ENCODE measurements around the gene PRR14.

DNA sequence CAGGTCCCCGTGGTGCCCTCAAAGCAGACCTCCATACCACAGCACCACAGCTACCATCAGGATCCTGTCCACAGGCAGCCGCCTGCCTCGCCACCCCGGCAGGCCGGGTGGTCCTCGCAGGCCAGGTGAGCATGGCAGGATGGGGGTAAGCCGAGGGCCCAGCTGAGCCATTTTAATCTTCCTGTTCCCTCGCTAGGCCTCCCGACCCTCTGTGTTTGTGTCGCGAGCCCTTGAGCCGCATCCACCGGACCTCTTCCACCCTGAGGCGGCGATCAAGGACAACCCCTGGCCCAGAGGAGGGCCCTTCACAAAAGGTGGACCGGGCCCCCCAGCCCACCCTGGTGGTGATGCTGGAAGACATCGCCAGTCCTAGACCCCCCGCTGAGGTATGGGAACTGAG, 2.0 kb downstream of the PRR14 start:
- TF ChIP-seq POLR2A (IDR thresholded peaks at IDR 0.05) = no peak
- TF ChIP-seq, protein P1, sequence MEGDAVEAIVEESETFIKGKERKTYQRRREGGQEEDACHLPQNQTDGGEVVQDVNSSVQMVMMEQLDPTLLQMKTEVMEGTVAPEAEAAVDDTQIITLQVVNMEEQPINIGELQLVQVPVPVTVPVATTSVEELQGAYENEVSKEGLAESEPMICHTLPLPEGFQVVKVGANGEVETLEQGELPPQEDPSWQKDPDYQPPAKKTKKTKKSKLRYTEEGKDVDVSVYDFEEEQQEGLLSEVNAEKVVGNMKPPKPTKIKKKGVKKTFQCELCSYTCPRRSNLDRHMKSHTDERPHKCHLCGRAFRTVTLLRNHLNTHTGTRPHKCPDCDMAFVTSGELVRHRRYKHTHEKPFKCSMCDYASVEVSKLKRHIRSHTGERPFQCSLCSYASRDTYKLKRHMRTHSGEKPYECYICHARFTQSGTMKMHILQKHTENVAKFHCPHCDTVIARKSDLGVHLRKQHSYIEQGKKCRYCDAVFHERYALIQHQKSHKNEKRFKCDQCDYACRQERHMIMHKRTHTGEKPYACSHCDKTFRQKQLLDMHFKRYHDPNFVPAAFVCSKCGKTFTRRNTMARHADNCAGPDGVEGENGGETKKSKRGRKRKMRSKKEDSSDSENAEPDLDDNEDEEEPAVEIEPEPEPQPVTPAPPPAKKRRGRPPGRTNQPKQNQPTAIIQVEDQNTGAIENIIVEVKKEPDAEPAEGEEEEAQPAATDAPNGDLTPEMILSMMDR (IDR thresholded peaks at IDR 0.05) = no peak

Measured in uterus (tissue), 2 donors.